NCI-H1694 (cell line): ENCODE data around the gene FOLR1.

Experiments
- DNase-seq: peaks from one replicate; lab custom pipeline; 2025; lab: John Stamatoyannopoulos, UW

FOLR1 gene

DNA sequence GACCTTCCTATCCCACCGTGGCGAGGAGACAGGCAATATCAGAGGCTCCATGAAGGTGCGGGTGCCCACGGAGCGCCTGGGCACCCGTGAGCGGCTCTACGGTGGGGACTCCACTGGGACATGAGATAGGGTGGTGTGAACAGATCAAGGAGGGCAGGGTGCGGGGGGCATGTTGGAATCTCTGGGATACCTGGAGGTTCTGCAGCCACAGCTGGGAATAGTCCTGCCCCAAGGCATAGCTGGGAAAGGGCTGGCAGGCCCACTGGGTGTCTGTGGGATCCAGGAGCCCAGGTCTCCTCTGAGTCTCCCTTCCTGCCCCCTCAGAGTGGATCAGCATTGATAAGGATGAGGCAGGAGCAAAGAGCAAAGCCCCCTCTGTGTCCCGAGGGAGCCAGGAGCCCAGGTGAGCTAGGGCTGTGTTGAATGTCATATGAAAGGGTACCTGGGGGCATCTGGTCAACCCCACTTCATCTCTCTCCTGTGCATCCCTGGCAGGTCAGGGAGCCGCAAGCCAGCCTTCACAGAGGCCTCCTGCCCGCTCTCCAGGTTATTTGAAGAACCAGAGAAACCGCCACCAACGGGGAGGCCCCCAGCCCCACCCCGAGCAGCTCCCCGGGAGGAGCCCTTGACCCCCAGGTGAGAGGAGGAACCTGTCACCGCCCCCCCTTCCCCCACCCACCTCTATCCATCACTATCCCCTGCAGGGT is 43.6 kb downstream of the FOLR1 start:
- DNase-seq: no peak

DNA sequence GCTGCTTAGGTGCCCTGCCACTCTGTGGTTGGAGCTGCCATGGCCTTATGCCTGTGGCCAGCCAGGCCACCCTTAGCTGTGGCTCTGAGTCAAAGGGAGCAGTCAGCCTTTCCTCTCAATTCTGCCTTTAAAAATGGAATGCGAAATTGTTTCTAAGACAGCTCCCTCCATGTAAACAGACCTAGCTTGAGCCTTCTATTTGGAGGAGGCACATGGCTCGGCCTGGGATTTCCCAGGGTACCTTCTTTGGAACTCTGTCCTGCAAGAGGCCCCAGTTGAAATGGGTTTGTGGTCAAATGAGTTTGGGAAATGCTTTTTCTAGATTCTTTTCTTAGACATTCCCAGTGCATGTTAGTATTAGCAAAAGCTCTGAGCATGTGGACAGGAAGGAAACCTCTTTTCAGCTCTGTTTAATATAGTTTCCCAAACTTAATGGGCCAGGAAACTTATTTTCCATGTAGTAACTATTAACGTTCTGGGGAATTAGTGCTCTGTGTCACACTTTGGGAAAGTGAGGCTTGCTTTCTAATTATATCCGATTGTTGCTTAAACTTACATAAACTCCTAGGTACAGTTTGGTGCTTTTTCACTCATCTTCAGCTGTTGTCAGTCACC is 44.2 kb downstream of the FOLR1 start:
- no peak for DNase-seq

DNA sequence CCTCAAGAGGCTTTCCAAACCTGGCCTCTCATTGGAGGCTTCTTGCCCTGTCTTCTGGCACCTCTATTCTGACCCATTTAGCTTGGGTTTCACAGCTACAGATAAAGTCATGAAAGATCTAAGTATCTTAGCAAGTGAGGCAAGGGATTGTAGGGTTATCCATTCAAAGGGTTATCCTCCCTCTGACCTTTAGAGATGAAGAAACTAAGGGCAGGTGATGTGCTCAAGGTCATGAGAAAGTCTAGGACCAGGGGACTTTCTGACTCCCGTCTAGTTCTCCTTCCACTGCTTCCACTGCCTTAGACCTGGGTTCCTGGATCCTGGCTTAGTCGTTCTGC is 44.8 kb downstream of the FOLR1 start:
- DNase-seq: no peak

DNA sequence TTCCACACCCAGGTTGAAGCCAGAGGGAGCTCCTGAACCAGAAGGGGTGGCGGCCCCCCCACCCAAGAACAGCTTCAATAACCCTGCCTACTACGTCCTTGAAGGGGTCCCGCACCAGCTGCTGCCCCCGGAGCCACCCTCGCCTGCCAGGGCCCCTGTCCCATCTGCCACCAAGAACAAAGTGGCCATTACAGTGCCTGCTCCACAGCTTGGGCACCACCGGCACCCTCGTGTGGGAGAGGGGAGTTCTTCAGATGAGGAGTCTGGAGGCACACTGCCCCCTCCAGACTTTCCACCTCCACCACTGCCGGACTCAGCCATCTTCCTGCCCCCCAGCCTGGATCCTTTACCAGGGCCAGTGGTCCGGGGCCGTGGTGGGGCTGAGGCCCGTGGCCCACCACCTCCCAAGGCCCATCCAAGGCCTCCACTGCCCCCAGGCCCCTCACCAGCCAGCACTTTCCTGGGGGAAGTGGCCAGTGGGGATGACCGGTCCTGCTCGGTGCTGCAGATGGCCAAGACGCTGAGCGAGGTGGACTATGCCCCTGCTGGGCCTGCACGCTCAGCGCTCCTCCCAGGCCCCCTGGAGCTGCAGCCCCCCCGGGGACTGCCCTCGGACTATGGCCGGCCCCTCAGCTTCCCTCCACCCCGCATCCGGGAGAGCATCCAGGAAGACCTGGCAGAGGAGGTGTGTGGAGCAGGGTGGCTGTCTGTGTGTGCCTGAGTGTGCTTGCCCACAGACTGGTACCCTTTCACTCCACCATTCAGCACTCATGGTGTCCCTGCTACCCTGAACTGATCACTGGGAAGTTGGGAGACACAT is 45.4 kb downstream of the FOLR1 start:
- no peak for DNase-seq

DNA sequence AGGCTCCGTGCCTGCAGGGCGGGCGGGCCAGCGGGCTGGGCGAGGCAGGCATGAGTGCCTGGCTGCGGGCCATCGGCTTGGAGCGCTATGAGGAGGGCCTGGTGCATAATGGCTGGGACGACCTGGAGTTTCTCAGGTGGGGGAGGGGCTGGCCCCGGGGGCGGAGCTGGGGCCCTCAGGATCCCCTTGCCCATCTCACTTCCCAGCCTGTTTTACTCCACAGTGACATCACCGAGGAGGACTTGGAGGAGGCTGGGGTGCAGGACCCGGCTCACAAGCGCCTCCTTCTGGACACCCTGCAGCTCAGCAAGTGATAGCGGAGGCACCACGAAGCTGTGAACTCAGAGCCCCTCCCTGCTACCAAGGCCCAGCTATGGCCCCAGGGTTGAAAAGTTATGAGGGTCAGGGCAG is 46.1 kb downstream of the FOLR1 start:
- peak; percentile 28 for DNase-seq

DNA sequence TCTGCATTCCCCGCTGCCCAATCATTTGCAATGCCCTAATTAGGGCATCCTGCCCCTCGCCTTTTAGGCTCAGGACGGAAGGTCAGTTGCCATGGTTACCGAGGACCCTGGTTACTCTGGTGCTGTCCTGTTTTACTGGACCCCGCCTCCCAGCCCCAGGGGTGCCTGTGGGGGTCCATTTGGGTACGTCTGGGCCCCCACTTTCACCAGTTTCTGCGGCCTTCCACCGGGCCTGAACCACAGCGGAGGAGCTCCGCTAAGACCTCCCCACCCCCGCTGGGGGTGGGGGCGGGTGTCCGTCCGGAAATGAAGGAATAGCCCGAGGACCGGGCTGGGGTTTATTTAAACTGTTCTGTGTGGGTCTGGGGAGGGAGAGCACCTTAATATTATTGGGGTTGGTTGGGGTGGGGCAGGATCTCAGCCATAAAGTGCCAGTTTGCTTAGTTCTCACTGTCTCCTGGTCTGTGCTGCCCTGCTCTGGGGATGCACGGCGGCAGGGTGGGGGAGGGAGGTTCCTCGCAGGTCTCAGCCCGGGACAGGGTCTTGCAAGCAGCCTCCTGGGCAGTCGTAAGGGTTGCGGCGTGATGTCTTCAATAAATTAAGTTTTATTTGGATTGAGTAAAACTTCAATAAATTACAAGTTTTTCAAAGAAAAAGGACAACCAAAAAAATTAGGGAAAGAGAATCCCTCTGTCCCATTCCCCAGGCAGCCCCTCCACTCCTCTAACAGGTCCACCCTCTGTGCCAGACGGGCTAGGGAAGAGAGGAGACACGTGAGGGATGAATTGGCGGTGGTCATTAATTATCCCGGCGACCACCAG is 46.8 kb downstream of the FOLR1 start:
- no peak for DNase-seq

DNA sequence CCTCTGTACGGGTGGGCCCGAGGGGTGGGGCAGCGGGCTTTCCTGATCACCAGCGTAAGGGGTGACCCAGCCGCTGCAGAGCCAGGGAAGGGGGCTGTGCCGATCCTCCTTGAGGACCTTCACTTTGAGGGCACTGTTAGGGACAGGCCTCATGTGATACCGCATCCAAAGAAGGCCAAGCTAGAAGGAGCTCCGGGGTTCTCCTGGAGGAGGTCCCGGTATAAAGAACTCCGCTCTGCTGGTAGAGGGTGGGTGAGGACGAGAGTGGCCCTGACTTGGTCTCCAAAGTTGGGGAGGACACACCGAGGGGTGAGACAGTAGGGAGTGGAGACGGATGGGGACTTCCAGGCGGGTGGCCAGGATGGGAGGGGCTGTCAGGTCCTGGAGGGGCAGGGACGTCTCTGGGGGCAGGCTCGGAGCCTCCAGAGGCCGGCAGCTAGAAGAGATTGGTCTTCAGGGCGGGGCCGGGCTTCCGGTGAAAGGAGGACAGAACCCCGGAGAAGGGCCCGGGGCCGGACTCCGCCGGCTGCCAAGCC is 47.4 kb downstream of the FOLR1 start:
- no peak for DNase-seq

DNA sequence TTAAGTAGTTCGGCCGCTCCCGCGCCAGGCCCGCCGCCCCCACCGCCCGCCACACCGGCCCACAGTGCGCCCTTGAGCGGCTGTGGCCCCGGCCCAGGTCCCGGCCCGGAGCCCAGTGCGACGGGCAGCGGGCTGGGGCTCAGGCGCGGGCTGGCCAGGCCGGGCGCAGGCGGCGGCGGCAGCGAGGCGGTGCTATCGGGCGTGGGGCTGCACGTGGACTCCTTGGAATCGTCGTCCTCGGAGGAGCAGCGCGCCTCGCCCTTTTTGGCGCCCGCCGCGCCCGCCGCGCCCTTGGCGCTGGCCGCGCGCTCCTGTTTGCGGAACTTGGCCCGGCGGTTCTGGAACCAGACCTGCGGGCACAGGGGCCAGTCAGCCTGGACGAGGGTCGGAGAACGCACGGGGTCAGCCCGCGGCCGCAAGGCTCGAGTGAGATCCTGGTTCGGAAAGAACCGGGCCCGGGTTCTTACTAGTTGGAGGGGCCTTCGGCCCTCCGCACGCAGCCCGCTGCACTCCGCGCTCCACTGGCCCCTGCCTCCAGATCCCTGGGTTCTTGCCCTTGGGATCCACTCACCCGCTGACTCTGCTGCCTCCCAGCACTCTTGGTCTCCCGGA is 48.0 kb downstream of the FOLR1 start:
- no peak for DNase-seq

DNA sequence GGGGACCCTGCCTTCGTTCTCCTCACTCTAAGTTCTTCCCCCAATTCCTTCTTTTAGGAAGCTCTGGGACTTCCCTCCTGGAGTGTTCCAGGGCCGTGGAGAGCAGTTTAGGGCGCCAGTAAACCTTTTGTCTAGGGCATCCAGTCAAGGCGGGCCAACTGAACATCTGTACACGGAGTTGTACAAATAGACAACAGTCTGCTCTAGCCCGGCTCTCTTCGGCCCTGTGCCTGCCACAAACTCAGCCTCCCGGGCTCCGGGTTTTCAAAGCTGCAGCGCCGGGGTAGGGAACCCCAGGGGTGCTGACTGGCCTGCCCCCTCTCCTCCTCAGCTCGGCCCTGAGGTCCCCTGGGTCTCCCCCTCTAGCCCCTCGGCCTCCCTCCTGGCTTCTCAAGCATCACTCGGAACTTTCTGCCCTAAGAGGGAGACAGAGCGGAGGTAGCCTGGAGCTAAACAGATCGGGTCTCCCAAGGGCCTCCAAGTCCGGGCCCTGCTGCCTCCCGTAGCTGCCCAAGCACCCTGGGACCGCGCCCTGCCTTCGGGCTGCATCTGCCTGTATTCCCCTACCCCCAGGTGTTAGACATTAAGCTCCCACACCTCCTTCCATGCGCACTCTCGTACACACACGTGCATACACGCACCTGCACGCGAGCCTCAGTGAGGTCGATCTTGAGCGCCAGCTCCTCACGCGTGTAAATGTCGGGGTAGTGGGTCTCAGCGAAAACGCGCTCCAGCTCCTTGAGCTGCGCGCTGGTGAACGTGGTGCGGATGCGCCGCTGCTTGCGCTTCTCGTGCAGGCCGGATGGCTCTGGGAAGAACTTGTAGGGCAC is 48.7 kb downstream of the FOLR1 start:
- peak; percentile 16 for DNase-seq

DNA sequence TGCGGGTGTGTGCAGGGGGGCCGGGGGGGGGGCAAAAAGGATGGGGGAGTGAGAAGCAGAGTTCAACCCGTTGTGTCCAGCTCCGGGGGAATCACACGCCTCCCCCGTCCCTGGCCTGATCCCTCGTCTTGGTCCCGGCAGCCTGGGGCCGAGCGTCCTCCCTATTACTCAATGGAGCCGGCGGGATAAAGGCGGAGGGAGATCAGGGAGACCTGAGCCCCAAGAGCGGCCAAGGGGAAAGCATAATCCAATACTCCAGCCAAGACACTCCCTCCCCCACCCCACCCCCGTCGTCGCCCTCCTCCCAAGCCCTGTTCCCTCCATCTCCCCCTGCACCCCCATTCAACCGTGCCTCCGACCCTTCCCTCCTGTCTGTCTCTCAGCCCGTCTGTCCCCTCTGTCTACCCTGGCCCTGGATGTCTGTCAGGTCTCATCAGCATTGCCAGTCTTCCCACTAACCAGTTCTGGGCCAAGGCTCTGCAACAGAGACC is 49.4 kb downstream of the FOLR1 start:
- no peak for DNase-seq

DNA sequence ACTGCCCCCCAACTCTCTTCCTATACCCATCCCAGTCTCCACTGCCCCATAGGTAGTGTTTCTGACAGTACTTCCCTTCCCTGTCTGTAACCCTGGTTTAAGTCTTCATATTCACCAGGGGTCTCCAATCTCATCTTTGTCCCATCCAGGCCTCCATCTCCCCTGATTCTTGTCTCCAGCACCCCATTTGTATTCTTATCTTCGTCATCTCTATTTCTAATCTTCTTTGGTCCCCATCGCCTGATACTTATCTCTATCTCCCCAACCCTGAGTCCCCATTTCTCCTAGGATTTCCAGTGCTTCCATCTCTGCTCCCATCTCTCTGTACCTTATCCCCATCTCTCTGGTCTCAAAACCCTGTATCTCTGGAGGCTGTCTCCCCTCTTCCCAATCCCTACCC is 50.2 kb downstream of the FOLR1 start:
- no peak for DNase-seq

DNA sequence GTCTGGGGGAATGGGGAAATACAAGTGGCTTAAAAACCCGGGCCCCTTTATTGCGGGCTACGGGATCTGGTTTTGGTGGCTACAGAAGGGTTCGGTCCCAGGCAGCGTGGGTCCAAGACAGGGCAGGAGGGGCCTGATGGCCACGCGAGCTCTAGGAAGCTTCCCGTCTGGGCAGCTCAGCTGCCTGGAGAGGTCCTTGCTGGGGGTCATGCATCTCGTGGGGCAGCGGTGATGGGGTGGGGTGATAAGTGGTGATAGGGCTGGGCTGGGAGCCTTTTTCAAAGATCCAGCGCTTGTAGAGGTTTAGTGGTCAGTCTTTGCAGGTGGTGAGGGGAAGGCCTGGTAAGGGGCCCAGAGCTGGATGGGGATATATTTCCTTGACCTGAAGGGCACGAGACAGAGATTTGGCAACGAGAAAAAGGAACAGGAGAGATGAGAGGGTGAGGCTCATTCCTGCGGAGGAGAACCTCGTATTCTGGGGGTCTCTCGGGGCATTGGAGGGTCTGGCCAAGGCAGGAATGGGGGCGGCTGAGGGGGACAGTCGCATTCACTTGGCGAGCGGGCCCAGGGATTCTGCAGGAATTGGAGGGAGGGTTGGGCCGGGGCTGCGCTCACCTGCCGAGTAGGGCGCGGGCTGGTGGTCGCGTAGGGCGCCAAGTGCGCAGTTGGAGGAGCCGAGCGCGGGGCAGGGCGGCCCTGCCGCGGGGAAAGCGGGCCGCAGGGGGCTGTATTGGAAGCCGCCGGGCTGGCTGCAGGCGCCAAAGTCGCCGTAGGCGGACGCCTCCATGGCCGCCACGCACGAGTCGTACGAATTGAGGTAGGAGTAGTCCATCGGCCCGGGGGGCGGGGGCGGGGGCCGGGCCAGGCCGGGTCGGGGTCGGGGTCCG is 51.5 kb downstream of the FOLR1 start:
- no peak for DNase-seq

DNA sequence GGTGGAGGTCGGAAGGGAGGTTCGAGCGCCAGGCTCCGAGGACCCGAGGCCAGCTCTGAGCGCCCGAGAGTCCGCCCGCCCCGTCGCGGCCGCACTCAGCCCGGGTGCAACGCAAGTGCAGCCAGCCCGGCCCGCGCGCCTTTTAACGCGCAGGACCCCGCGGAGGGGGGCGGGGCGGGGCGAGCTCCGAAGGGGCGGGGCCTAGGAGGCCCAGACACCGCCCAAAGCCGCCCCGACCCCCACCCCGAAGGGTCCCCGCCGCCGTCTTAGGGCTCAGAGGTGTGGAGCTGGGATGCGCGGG is 52.1 kb downstream of the FOLR1 start, which contains the start of gene PHOX2A:
PHOX2A (minus strand) TSS at position 117 of the 301 bp plus-strand sequence. CDS start 172 bp downstream, outside the sequence.
- no peak for DNase-seq

DNA sequence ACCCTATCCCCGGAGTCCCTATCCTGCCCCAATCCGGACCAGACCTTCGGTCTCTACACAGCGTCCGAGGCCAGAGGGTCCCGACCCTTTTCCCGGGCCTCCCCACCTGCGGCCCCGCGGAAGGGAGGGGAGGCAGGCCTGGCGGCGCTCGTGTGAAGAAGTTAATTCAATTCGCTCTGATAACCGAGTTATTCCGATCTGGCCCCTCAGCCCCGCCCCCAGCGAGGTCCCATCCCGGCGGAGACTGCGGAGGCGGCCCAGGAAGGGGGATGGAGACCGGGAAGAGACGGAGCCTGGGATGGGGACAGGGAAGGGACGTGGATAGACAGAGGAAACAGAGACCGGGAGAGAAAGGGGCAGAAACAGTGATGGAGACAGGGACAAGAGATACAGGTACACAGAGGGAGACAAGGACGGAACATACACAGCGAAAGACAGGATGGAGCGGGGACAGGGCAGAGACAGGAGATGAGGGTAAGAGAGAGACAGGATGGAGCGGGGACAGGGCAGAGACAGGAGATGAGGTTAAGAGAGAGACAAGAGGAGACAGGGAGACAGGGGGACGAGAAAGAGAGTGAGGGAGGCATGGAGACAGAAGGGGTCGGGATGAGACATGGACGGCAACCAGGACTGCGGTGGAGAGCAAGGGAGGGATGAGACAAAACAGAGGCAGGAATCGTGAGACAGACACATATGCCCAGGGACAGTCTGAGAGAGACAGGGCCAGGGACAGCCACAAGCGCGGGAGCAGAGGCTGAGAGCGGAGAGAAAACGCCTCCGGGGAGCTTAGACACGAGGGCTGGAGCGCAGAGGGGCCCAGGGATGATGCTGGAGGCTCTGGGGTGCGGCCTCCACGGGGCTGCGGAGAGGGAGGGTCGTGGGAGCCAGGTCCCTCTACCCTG is 52.7 kb downstream of the FOLR1 start:
- no peak for DNase-seq

DNA sequence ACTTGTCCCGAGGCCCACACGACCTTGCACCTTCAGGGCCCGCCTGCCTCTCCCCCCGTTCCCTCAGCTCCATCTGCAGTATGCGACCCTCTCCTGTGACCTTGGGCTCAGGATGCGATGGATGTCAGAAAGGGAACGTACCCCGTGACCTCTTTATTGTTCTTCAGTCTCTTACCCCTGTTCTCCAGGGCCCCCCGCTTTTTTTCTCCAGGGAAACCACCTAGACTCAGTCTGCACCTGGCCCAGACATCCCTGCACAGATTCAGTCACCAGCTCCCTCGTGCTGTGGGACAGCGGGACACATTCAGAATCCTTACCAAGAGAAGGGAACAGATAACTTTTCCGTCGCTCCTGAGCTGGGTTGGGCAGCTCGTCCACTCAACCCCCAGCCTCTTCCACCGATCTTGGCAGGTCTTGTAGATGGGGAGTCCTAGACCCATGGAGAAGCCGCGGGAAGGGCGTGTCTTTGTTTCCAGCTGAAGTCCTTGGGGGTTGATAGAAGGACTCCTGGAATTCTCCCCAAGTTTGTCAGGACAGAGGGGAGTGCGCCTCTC is 53.4 kb downstream of the FOLR1 start:
- DNase-seq: no peak
